ENCODE data around the gene ATP7B. TPM values are rescaled to one million over a fixed set of nuclear protein-coding genes. Genes with fewer than 3 reads are reported as not detected.

The ATP7B gene
- total RNA-seq, 1 donor from 2014 or later, result 7.7 TPM

- DNase-seq, result no peak
Measured at GRCh38 chr13:51976890-51977289, 34.4 kb downstream of the ATP7B start.

DNA sequence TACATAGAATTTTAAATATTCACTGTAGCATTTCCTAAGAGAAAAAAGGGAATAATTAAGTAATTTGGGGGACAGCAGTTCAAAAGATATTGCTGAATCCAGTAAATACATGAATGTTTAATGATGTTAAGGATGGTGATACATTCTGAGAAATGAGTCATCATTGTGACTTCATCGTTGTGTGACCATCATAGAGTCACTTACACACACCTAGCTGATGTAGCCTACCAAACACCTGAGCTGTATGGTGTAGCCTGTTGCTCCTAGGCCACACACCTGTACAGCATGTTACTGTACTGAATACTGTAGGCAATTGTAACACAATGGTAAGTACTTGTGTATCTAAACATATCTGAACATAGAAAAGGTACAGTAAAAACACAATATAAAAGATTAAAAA is 34.8 kb downstream of the ATP7B start:
- DNase-seq, result no peak

DNA sequence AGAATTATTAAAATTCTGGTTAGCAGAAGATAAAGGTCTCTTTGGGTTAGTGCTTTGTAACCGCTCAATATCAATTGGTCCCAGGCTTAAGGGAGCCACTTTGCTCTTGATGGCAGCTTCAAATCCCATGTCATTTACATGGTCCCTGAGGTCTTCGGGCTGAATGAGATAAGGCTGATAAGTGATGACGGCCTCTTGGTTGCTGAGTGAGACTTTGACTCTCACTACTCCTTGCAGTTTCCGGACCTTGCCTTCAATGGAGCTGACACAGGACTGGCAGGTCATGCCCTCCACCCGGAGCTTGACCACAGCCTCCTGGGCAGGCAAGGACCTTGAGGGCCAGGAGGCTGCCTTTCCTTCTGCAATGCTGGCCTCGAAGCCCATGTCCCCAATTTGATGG is 36.8 kb downstream of the ATP7B start:
- no peak for DNase-seq

DNA sequence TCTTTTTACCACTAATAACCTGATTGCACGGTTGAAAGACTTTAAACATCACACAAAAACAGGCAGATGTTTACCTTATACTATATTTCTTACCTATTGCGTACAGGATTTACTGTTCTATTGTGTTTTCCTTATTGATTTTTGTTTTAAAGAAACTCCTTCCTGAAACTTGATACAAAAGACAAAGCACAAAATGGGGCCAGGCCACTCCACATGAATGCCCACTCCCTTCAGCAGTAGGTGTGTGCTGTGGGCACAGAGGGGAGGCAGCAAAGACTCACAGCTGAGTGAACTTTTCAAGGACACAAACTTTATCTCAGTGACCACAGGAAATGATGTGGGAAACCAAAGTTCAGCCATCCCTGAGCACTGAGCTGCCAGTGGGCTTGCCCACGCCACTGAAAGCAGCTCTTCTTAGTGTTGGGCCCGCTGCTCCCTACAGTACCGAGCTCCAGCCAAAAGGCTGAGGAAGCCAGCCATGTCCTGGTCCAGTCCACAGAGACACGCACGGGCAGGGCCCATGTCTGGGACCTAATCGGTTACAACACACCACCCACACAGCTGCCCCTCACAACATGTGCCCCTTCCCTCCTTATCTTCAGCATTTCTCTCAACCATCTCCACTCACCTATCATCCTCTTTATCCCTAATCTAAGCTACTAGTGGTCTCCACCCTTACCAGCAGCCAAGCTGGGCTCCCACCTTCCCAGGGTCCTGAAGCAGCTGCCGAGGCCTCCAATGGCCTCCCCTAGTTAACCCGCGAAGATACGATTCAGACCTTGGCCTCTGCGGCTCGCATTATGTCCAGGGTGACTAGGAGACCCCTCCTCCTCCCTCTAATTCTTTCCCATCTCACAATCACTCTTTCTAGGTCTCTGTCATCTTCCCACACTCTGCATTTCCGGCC is 39.5 kb downstream of the ATP7B start:
- no peak for DNase-seq

GRCh38 chr13:51970349-51970748 is 40.9 kb downstream of the ATP7B start:
- no peak for DNase-seq

- no peak for DNase-seq
Measured at GRCh38 chr13:51967482-51968446, 43.5 kb downstream of the ATP7B start.

DNA sequence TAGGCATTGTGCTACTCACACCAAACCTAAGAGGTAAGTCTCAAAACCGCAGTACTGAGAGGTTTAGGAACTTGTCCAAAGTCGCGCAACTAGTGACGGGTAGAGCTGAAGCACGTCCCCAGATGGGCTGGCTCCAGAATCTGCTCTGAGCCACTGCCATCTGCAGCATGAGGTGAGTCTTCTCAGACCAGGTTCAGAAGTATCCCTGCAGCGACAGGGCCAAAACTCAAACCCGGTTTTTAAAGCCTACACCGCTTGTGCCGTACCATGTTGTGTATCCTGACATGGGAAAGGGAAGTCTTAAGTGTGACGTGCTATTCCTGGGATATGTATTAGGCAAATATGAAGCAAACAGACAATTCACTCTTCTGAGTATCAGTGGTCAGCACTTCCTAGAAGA is 45.1 kb downstream of the ATP7B start:
- no peak for DNase-seq

GRCh38 chr13:51961493-51962403 is 49.5 kb downstream of the ATP7B start:
- DNase-seq, result no peak

GRCh38 chr13:51960766-51961165 is 50.5 kb downstream of the ATP7B start:
- no peak for DNase-seq

GRCh38 chr13:51959773-51960172 is 51.5 kb downstream of the ATP7B start:
- DNase-seq, result no peak

- DNase-seq, result no peak
Measured at GRCh38 chr13:51958217-51958547, 53.1 kb downstream of the ATP7B start.

- no peak for DNase-seq
Measured at GRCh38 chr13:51957377-51958216, 53.7 kb downstream of the ATP7B start.

- DNase-seq, result no peak
Measured at GRCh38 chr13:51956717-51957116, 54.5 kb downstream of the ATP7B start.

- no peak for DNase-seq
Measured at GRCh38 chr13:51955816-51956603, 55.2 kb downstream of the ATP7B start.

DNA sequence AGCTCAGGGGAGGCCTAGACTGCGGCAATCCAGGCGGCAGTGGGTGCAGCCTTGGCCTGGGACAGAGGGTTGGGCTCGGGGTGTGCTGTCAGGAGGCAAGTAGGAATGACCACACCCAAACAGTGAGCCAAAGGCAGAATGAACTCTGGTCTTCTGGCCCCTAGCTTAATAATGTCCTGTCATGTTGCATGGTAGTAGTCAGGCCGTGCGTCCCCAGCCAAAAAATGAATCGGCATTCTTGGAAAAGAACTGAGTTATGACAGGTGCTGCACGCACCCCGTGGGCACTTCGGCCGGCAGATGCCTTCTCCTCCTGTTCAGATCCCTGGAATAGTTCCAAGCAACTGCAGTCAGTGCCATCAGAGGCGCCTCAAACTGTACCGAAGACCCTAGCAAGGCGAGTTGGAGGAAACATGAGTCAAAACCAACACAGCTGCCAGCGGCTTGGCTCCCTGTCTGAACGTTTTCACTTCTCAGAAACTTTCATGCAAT is 55.9 kb downstream of the ATP7B start:
- no peak for DNase-seq

GRCh38 chr13:51953347-51954195 is 57.7 kb downstream of the ATP7B start:
- no peak for DNase-seq

DNA sequence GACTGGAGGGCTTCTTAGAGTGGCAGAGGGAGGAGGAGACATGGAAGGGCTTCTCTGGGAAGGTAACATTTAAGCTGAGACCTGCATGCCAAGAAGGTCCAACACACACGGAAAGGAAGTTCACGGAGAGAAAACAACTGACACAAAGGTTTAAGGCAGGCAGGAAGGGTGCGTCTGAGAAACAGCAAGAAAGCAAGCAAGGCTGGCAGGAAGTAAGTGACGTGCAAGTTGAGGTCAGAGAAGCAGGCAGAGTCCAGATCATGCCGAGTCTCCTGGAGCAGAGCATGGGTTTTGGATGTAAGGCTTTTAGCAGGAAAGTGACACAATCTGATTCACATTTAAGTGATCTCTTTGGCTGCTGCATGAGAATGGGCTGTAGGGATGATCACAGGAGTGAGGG is 60.5 kb downstream of the ATP7B start:
- DNase-seq, result no peak

DNA sequence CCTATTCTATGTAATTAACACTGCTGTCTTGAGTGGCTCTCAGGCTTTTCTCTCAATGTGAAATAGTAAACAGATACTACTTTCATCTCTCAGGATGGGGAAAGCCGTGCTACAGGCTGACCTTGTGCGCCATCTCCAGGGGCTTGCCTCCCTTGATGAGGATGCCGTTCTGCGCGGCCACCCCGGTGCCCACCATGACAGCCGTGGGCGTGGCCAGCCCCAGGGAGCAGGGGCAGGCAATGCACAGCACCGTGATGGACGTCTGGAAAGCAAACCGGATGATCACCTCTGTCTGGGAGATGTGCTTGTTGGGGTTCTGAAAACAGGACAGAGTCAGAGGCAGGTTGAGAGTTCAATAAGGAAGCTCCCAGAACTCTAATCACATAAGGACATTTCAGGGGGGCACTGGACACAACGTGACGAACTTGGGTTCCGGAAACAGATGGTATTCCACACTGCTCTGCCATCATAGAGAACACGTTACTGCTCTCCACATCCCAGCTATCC is 65.0 kb downstream of the ATP7B start:
- no peak for DNase-seq

GRCh38 chr13:51945149-51945548 is 66.1 kb downstream of the ATP7B start:
- no peak for DNase-seq
